H9 (cell line): Measurements from ENCODE around the gene IL17RE. TPM values are rescaled to one million over a fixed set of nuclear protein-coding genes. Genes with fewer than 3 reads are reported as not detected.

Experiments
- DNase-seq: peaks from one replicate; pipeline ENCODE4 v3.0.0-alpha.2; 2017
- H2AFZ ChIP-seq: one replicate; pipeline ENCODE4 v1.6.1; 2013; ENCODE audit warnings: mild to moderate bottlenecking, low read length, control low read depth, moderate library complexity
- H2AK5ac ChIP-seq: 2 replicates; pipeline ENCODE4 v1.6.1; 2013; ENCODE audit warnings: low read length, control low read depth, mixed read lengths; ENCODE audit not compliant: insufficient read length
- H2BK120ac ChIP-seq: one replicate; pipeline ENCODE4 v1.6.1; 2013; ENCODE audit warnings: low read depth, mild to moderate bottlenecking, low read length, control low read depth, inconsistent platforms; ENCODE audit not compliant: poor library complexity, severe bottlenecking
- H2BK12ac ChIP-seq: 2 replicates; pipeline ENCODE4 v1.6.1; 2013; ENCODE audit warnings: low read length, control low read depth, mixed read lengths, low read depth; ENCODE audit not compliant: insufficient read length
- H2BK15ac ChIP-seq: 2 replicates; pipeline ENCODE4 v1.6.1; 2013; ENCODE audit warnings: low read depth, low read length, control low read depth
- H2BK20ac ChIP-seq: one replicate; pipeline ENCODE4 v1.6.1; 2013; ENCODE audit warnings: low read depth, mild to moderate bottlenecking, low read length, control low read depth, inconsistent platforms; ENCODE audit not compliant: poor library complexity, severe bottlenecking
- H2BK5ac ChIP-seq: 2 replicates; pipeline ENCODE4 v1.6.1; 2013; ENCODE audit warnings: low read length, control low read depth, mixed read lengths; ENCODE audit not compliant: insufficient read length
- H3K14ac ChIP-seq: 2 replicates; pipeline ENCODE4 v1.6.1; 2013; ENCODE audit warnings: low read length, control low read depth; ENCODE audit not compliant: insufficient read depth
- H3K18ac ChIP-seq: 2 replicates; pipeline ENCODE4 v1.6.1; 2013; ENCODE audit warnings: low read depth, mild to moderate bottlenecking, mixed read lengths, low read length, control low read depth; ENCODE audit not compliant: insufficient read length
- H3K23ac ChIP-seq: 2 replicates; pipeline ENCODE4 v1.6.1; 2013; ENCODE audit warnings: low read length, control low read depth, mixed read lengths, low read depth; ENCODE audit not compliant: insufficient read length
- H3K23me2 ChIP-seq: 2 replicates; pipeline ENCODE4 v1.6.1; 2013; ENCODE audit warnings: low read depth, mild to moderate bottlenecking, mixed read lengths, low read length, control low read depth; ENCODE audit not compliant: insufficient read length, poor library complexity, severe bottlenecking
- H3K27ac ChIP-seq: 2 replicates; pipeline ENCODE4 v1.5.1; 2013; ENCODE audit warnings: low read length, control low read depth, mixed read lengths, low read depth; ENCODE audit not compliant: insufficient read length
- H3K27me3 ChIP-seq: 2 replicates; pipeline ENCODE4 v1.6.1; 2013; ENCODE audit warnings: low read length, control low read depth, inconsistent platforms; ENCODE audit not compliant: insufficient read depth
- H3K4ac ChIP-seq: 2 replicates; pipeline ENCODE4 v1.6.1; 2013; ENCODE audit warnings: low read depth, mild to moderate bottlenecking, control low read depth, inconsistent platforms, low read length, moderate library complexity
- H3K4me1 ChIP-seq: 2 replicates; pipeline ENCODE4 v1.6.1; 2013; ENCODE audit warnings: low read length, control low read depth, inconsistent platforms; ENCODE audit not compliant: insufficient read depth
- H3K4me2 ChIP-seq: 2 replicates; pipeline ENCODE4 v1.6.1; 2013; ENCODE audit warnings: low read length, control low read depth, mixed read lengths; ENCODE audit not compliant: insufficient read length, insufficient read depth
- H3K56ac ChIP-seq: 2 replicates; pipeline ENCODE4 v1.6.1; 2013; ENCODE audit warnings: low read depth, mild to moderate bottlenecking, mixed read lengths, low read length, control low read depth; ENCODE audit not compliant: insufficient read length
- H3K79me1 ChIP-seq: 2 replicates; pipeline ENCODE4 v1.6.1; 2013; ENCODE audit warnings: low read depth, mild to moderate bottlenecking, moderate library complexity, low read length, control low read depth, inconsistent platforms; ENCODE audit not compliant: insufficient read depth, poor library complexity, severe bottlenecking
- H3K79me2 ChIP-seq: 2 replicates; pipeline ENCODE4 v1.6.1; 2013; ENCODE audit warnings: low read length, control low read depth, inconsistent platforms; ENCODE audit not compliant: insufficient read depth
- H3K9ac ChIP-seq: 2 replicates; pipeline ENCODE4 v1.6.1; 2013; ENCODE audit warnings: low read length, control low read depth, mixed read lengths; ENCODE audit not compliant: insufficient read length; ENCODE audit errors: extremely low read depth
- H3K9me3 ChIP-seq: one replicate; pipeline ENCODE4 v1.6.1; 2013; ENCODE audit warnings: low read depth, low read length, inconsistent platforms; ENCODE audit not compliant: control insufficient read depth
- H3T11ph ChIP-seq: one replicate; pipeline ENCODE4 v1.6.1; 2013; ENCODE audit warnings: mild to moderate bottlenecking, low read length, control low read depth, inconsistent platforms
- H4K20me1 ChIP-seq: one replicate; pipeline ENCODE4 v1.6.1; 2013; ENCODE audit not compliant: control insufficient read depth, insufficient read length, insufficient read depth
- H4K5ac ChIP-seq: 2 replicates; pipeline ENCODE4 v1.6.1; 2013; ENCODE audit warnings: low read depth, mild to moderate bottlenecking, mixed read lengths, low read length, control low read depth; ENCODE audit not compliant: insufficient read length
- H4K8ac ChIP-seq: replicated peaks from 2 replicates; pipeline ENCODE4 v1.6.1; 2013; ENCODE audit warnings: low read length, control low read depth, mixed read lengths, low read depth; ENCODE audit not compliant: insufficient read length
- H4K91ac ChIP-seq: 2 replicates; pipeline ENCODE4 v1.6.1; 2013; ENCODE audit warnings: low read depth, mild to moderate bottlenecking, moderate library complexity, mixed read lengths, low read length, control low read depth; ENCODE audit not compliant: insufficient read length
- H3K27ac Mint-ChIP-seq, 3 experiments: 2 replicates in 2 of 3; 3 replicates in 1 of 3; pipeline ENCODE4 v1.8.0; 2020 to 2021; ENCODE audit warnings: mixed read lengths in 3 of 3, mild to moderate bottlenecking in 1 of 3, moderate library complexity in 1 of 3
- H3K27me3 Mint-ChIP-seq: 2 replicates; pipeline ENCODE4 v1.8.0; 2021; ENCODE audit warnings: low read depth, mild to moderate bottlenecking, moderate library complexity, mixed read lengths
- H3K36me3 Mint-ChIP-seq, 3 experiments: 2 replicates in 2 of 3; 3 replicates in 1 of 3; pipeline ENCODE4 v1.8.0; 2020 to 2021; ENCODE audit warnings: low read depth in 3 of 3, mixed read lengths in 3 of 3; ENCODE audit not compliant: insufficient read depth in 1 of 3
- H3K4me1 Mint-ChIP-seq, 2 experiments: 2 replicates each; pipeline ENCODE4 v1.8.0; 2020; ENCODE audit warnings: mixed read lengths in 2 of 2
- H3K4me3 Mint-ChIP-seq, 2 experiments: 2 replicates in 1 of 2; 3 replicates in 1 of 2; pipeline ENCODE4 v1.8.0; 2020 to 2021; ENCODE audit warnings: mild to moderate bottlenecking in 2 of 2, mixed read lengths in 2 of 2, moderate library complexity in 1 of 2
- H3K9me3 Mint-ChIP-seq, 2 experiments: 2 replicates in 1 of 2; 3 replicates in 1 of 2; pipeline ENCODE4 v1.8.0; 2020; ENCODE audit warnings: mild to moderate bottlenecking in 2 of 2, mixed read lengths in 2 of 2, moderate library complexity in 1 of 2
- WGBS: extraction: QIAGEN DNeasy Blood & Tissue Kit; methylation state at CpG from one replicate; pipeline ENCODE4 v1.1.7; 2013; ENCODE audit warnings: missing lambda C conversion rate, low lambda C conversion rate, mixed read lengths; ENCODE audit not compliant: insufficient read length; ENCODE audit errors: extremely low coverage; 5-methylcytosine and 5-hydroxymethylcytosine counted together
- total RNA-seq: library from RNA; stranded (reverse); gene quantifications from 2 replicates; pipeline ENCODE4 v1.2.1, GENCODE V29; 2021
- TF ChIP-seq, protein P1 (sequence below): fragments of 200-600 bp; sonication (generic); conservative IDR thresholded peaks from 3 replicates; pipeline ENCODE4 v1.8.0; 2021; ENCODE audit warnings: antibody characterized with exemption, mild to moderate bottlenecking

The IL17RE gene
- total RNA-seq, 1 experiment from 2014 or later, result 2.1 TPM

DNA sequence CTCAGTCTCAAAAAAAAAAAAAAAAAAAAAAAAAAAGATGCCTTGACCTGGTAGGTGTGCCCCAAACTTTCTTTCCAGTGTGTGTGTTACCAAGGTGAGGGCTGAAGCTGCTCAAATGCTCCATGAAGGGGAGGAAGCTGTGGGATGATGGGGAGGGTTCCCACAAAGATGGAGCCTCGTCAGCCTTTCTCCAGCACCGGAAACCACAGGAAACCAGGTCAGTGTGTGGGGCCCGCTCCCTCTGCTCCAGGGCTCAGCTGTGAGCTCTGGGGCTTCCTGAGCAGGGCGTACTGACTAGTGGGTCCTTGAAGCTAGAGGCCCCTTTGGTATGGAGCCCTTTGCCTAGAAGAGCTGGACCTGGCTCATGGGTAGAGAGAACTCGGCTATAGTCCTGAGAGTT is 681 bp upstream of the IL17RE start:
- Histone ChIP-seq H3K23me2 (no peaks in the 10 kb centered on the region), H2AK5ac (no peak overlapping the region), H4K5ac (no peak overlapping the region), H3K79me2 (no peaks in the 10 kb centered on the region), H3K27me3 (no peaks in the 10 kb centered on the region), H3T11ph (no peak overlapping the region), H3K27ac (no peak overlapping the region), H4K91ac (no peak overlapping the region), H3K4me2 (no peak overlapping the region), H3K4ac (no peak overlapping the region), H4K8ac (no peak overlapping the region), H2BK12ac (no peak overlapping the region), H2AFZ (no peak overlapping the region), H4K20me1 (no peaks in the 10 kb centered on the region), H3K9me3 (no peaks in the 10 kb centered on the region), H2BK5ac (no peak overlapping the region), H3K14ac (no peak overlapping the region), H3K23ac (no peak overlapping the region), H3K4me1 (no peaks in the 10 kb centered on the region; the same call in 1 of the 2 replicates), H3K79me1 (no peaks in the 10 kb centered on the region), H2BK120ac (no peak overlapping the region), H2BK15ac (no peak overlapping the region), H3K9ac (no peak overlapping the region), H2BK20ac (no peak overlapping the region), H3K56ac (no peak overlapping the region), H3K18ac (no peak overlapping the region)
- WGBS, result no CpG with 5 or more reads among the region's 5 CpGs
- peaks cover 15 to 27% of the 10 kb centered on the region in 2 experiments for H3K4me1 Mint-ChIP-seq
- no peaks in the 10 kb centered on the region for H3K36me3 Mint-ChIP-seq
- no peak overlapping the region for H3K4me3 Mint-ChIP-seq
- DNase-seq, result no peak
- TF ChIP-seq, protein P1, sequence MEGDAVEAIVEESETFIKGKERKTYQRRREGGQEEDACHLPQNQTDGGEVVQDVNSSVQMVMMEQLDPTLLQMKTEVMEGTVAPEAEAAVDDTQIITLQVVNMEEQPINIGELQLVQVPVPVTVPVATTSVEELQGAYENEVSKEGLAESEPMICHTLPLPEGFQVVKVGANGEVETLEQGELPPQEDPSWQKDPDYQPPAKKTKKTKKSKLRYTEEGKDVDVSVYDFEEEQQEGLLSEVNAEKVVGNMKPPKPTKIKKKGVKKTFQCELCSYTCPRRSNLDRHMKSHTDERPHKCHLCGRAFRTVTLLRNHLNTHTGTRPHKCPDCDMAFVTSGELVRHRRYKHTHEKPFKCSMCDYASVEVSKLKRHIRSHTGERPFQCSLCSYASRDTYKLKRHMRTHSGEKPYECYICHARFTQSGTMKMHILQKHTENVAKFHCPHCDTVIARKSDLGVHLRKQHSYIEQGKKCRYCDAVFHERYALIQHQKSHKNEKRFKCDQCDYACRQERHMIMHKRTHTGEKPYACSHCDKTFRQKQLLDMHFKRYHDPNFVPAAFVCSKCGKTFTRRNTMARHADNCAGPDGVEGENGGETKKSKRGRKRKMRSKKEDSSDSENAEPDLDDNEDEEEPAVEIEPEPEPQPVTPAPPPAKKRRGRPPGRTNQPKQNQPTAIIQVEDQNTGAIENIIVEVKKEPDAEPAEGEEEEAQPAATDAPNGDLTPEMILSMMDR, result no peak
- H3K9me3 Mint-ChIP-seq, result no peaks in the 10 kb centered on the region
- no peak overlapping the region for H3K27ac Mint-ChIP-seq
- H3K27me3 Mint-ChIP-seq, result no peaks in the 10 kb centered on the region
